Measurements from ENCODE around the gene LPCAT4.

LPCAT4 gene

GRCh38 chr15:34374816-34375215, 7.8 kb upstream of the LPCAT4 start:
- no peaks in the 10 kb centered on the region for H3K27me3 Mint-ChIP-seq
- DNase-seq (ENCODE audit: low spot score in 2 of 2): no peak
- H3K27ac Mint-ChIP-seq (ENCODE audit: low read depth): no peak overlapping the region
- H3K36me3 Mint-ChIP-seq (ENCODE audit: insufficient read depth): no peaks in the 10 kb centered on the region
- ATAC-seq (replicated peaks; ENCODE audit: extremely low read depth, poor library complexity, severe bottlenecking): no peak
- H3K4me3 Mint-ChIP-seq: no peak overlapping the region
- H3K9me3 Mint-ChIP-seq: no peaks in the 10 kb centered on the region
- no peaks in the 10 kb centered on the region for H3K4me1 Mint-ChIP-seq

- no peaks in the 10 kb centered on the region for H3K27me3 Mint-ChIP-seq
- no peaks in the 10 kb centered on the region for H3K4me1 Mint-ChIP-seq
- no peaks in the 10 kb centered on the region for H3K9me3 Mint-ChIP-seq
- no peaks in the 10 kb centered on the region for H3K36me3 Mint-ChIP-seq (ENCODE audit: insufficient read depth)
- ATAC-seq (replicated peaks; ENCODE audit: extremely low read depth, poor library complexity, severe bottlenecking) (no peak), DNase-seq (ENCODE audit: low spot score in 2 of 2) (no peak)
- H3K27ac Mint-ChIP-seq (ENCODE audit: low read depth): no peak overlapping the region
- H3K4me3 Mint-ChIP-seq: no peak overlapping the region
Measured at GRCh38 chr15:34373951-34374350, 7.0 kb upstream of the LPCAT4 start.

GRCh38 chr15:34370643-34371042, 3.6 kb upstream of the LPCAT4 start:
- H3K4me1 Mint-ChIP-seq: peaks cover 21% of the 10 kb centered on the region
- no peak for DNase-seq (ENCODE audit: low spot score in 2 of 2)
- no peak overlapping the region for H3K4me3 Mint-ChIP-seq

GRCh38 chr15:34370129-34370528, 3.1 kb upstream of the LPCAT4 start:
- Mint-ChIP-seq H3K27ac (ENCODE audit: low read depth) (no peak overlapping the region), H3K4me3 (no peak overlapping the region), H3K4me1 (peaks cover 27% of the 10 kb centered on the region)

More at GRCh38 chr15:34370643-34371042, 3.6 kb upstream of the LPCAT4 start:
- no peak for ATAC-seq (replicated peaks; ENCODE audit: extremely low read depth, poor library complexity, severe bottlenecking)
- Mint-ChIP-seq H3K27me3 (no peaks in the 10 kb centered on the region), H3K9me3 (no peaks in the 10 kb centered on the region), H3K36me3 (ENCODE audit: insufficient read depth) (peaks cover 4% of the 10 kb centered on the region), H3K27ac (ENCODE audit: low read depth) (no peak overlapping the region)

GRCh38 chr15:34366271-34367065, 528 bp downstream of the LPCAT4 start:
- ATAC-seq (replicated peaks; ENCODE audit: extremely low read depth, poor library complexity, severe bottlenecking): no peak
- peak in 1 of 2 donors; percentile 12 for DNase-seq (ENCODE audit: low spot score in 2 of 2)
- Mint-ChIP-seq H3K36me3 (ENCODE audit: insufficient read depth) (peaks cover 8% of the 10 kb centered on the region), H3K4me1 (peaks cover 38% of the 10 kb centered on the region), H3K9me3 (no peaks in the 10 kb centered on the region), H3K27ac (ENCODE audit: low read depth) (peak overlapping the region; percentile 93), H3K4me3 (peak overlapping the region; percentile 98), H3K27me3 (no peaks in the 10 kb centered on the region)

More at GRCh38 chr15:34370129-34370528, 3.1 kb upstream of the LPCAT4 start:
- no peak for DNase-seq (ENCODE audit: low spot score in 2 of 2)
- peaks cover 4% of the 10 kb centered on the region for H3K36me3 Mint-ChIP-seq (ENCODE audit: insufficient read depth)
- H3K9me3 Mint-ChIP-seq: no peaks in the 10 kb centered on the region
- no peak for ATAC-seq (replicated peaks; ENCODE audit: extremely low read depth, poor library complexity, severe bottlenecking)
- H3K27me3 Mint-ChIP-seq: no peaks in the 10 kb centered on the region

GRCh38 chr15:34365836-34366235, 1.2 kb downstream of the LPCAT4 start:
- Mint-ChIP-seq H3K27ac (ENCODE audit: low read depth) (peak overlapping the region; percentile 93), H3K36me3 (ENCODE audit: insufficient read depth) (peaks cover 13% of the 10 kb centered on the region), H3K4me3 (peak overlapping the region; percentile 98), H3K9me3 (no peaks in the 10 kb centered on the region), H3K27me3 (no peaks in the 10 kb centered on the region), H3K4me1 (peaks cover 38% of the 10 kb centered on the region)
- ATAC-seq (replicated peaks; ENCODE audit: extremely low read depth, poor library complexity, severe bottlenecking): no peak
- no peak for DNase-seq (ENCODE audit: low spot score in 2 of 2)

- H3K9me3 Mint-ChIP-seq: no peaks in the 10 kb centered on the region
- DNase-seq (ENCODE audit: low spot score in 2 of 2): no peak
- H3K27me3 Mint-ChIP-seq: no peaks in the 10 kb centered on the region
- peaks cover 14% of the 10 kb centered on the region for H3K36me3 Mint-ChIP-seq (ENCODE audit: insufficient read depth)
- H3K27ac Mint-ChIP-seq (ENCODE audit: low read depth): peak overlapping the region; percentile 93
- H3K4me3 Mint-ChIP-seq: peak overlapping the region; percentile 98
- H3K4me1 Mint-ChIP-seq: peaks cover 38% of the 10 kb centered on the region
- ATAC-seq (replicated peaks; ENCODE audit: extremely low read depth, poor library complexity, severe bottlenecking): no peak
Measured at GRCh38 chr15:34365091-34365825, 1.7 kb downstream of the LPCAT4 start.

- Mint-ChIP-seq H3K4me1 (peaks cover 38% of the 10 kb centered on the region), H3K27me3 (no peaks in the 10 kb centered on the region), H3K27ac (ENCODE audit: low read depth) (no peak overlapping the region), H3K4me3 (no peak overlapping the region), H3K36me3 (ENCODE audit: insufficient read depth) (peaks cover 18% of the 10 kb centered on the region), H3K9me3 (no peaks in the 10 kb centered on the region)
- DNase-seq (ENCODE audit: low spot score in 2 of 2): no peak
- ATAC-seq (replicated peaks; ENCODE audit: extremely low read depth, poor library complexity, severe bottlenecking): no peak
Measured at GRCh38 chr15:34364041-34364440, 3.0 kb downstream of the LPCAT4 start.

GRCh38 chr15:34362047-34362773, 4.8 kb downstream of the LPCAT4 start:
- Mint-ChIP-seq H3K9me3 (no peaks in the 10 kb centered on the region), H3K36me3 (ENCODE audit: insufficient read depth) (peaks cover 24% of the 10 kb centered on the region), H3K4me1 (peaks cover 30% of the 10 kb centered on the region), H3K27ac (ENCODE audit: low read depth) (peak overlapping the region; percentile 70), H3K4me3 (no peak overlapping the region), H3K27me3 (no peaks in the 10 kb centered on the region)
- no peak for ATAC-seq (replicated peaks; ENCODE audit: extremely low read depth, poor library complexity, severe bottlenecking)
- DNase-seq (ENCODE audit: low spot score in 2 of 2): no peak

- ATAC-seq (replicated peaks; ENCODE audit: extremely low read depth, poor library complexity, severe bottlenecking) (no peak), DNase-seq (ENCODE audit: low spot score in 2 of 2) (no peak)
- H3K36me3 Mint-ChIP-seq (ENCODE audit: insufficient read depth): peaks cover 23% of the 10 kb centered on the region
- H3K27ac Mint-ChIP-seq (ENCODE audit: low read depth): peak overlapping the region; percentile 70
- no peaks in the 10 kb centered on the region for H3K9me3 Mint-ChIP-seq
- peaks cover 23% of the 10 kb centered on the region for H3K4me1 Mint-ChIP-seq
- no peak overlapping the region for H3K4me3 Mint-ChIP-seq
- no peaks in the 10 kb centered on the region for H3K27me3 Mint-ChIP-seq
Measured at GRCh38 chr15:34361278-34361677, 5.7 kb downstream of the LPCAT4 start.

GRCh38 chr15:34360298-34360697, 6.7 kb downstream of the LPCAT4 start:
- DNase-seq (ENCODE audit: low spot score in 2 of 2) (no peak), ATAC-seq (replicated peaks; ENCODE audit: extremely low read depth, poor library complexity, severe bottlenecking) (no peak)
- Mint-ChIP-seq H3K27ac (ENCODE audit: low read depth) (no peak overlapping the region), H3K36me3 (ENCODE audit: insufficient read depth) (peaks cover 24% of the 10 kb centered on the region), H3K27me3 (no peaks in the 10 kb centered on the region), H3K4me3 (no peak overlapping the region), H3K4me1 (peaks cover 13% of the 10 kb centered on the region), H3K9me3 (no peaks in the 10 kb centered on the region)

- peaks cover 22% of the 10 kb centered on the region for H3K36me3 Mint-ChIP-seq (ENCODE audit: insufficient read depth)
- DNase-seq (ENCODE audit: low spot score in 2 of 2) (no peak), ATAC-seq (replicated peaks; ENCODE audit: extremely low read depth, poor library complexity, severe bottlenecking) (no peak)
- H3K9me3 Mint-ChIP-seq: no peaks in the 10 kb centered on the region
- H3K27me3 Mint-ChIP-seq: no peaks in the 10 kb centered on the region
- peaks cover 5% of the 10 kb centered on the region for H3K4me1 Mint-ChIP-seq
- H3K27ac Mint-ChIP-seq (ENCODE audit: low read depth): no peak overlapping the region
- H3K4me3 Mint-ChIP-seq: no peak overlapping the region
Measured at GRCh38 chr15:34359416-34359815, 7.6 kb downstream of the LPCAT4 start.
